GM19468 (cell line): ENCODE results near the gene PRKG2.

Source experiments
- ATAC-seq: cut with Tn5 transposase; IDR thresholded peaks from one replicate; pipeline ENCODE4 v1.9.1; 2021; ENCODE audit warnings: mild to moderate bottlenecking, moderate library complexity, moderate number of reproducible peaks; ENCODE audit not compliant: unreplicated experiment; ENCODE audit errors: extremely low read depth

PRKG2 gene

DNA sequence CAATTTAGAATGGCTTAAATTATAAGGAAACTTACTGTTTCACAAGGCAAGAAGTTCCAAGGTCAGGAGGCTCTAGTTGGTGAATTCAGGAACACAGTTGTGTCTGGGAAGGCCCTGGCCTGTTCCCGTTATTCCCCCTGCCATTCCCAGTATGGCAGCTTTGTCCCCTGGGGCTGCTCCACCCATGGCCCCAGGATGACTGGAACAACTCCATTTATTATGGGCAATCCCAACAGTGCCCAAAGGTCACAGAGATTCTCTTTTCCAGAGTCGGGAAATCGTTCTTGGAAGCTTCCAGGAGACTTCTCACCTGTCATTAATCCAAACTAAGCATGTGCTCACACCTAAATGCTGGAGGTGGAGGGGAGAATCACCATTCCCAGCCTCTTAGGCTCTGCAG, 2.8 kb upstream of the PRKG2 start:
- ATAC-seq: no peak

DNA sequence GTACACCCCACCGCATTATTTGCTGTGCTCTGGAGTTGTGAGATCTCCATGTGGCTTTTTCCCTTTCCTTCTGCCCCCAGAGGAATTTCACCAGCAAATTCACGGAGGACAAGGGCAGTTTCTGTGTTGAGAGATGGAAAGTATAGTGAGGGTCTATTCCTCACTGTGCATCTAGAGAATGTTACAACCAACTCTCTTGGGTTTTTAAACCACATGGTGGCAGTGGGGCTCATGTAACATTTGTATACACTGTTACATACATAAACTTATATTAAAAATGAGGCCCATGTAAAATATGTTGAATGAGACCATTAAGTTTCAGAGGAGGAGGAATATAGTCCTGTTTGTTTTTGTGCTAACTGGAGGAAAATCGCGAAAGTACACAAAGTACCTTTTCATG, 909 bp upstream of the PRKG2 start:
- no peak for ATAC-seq

DNA sequence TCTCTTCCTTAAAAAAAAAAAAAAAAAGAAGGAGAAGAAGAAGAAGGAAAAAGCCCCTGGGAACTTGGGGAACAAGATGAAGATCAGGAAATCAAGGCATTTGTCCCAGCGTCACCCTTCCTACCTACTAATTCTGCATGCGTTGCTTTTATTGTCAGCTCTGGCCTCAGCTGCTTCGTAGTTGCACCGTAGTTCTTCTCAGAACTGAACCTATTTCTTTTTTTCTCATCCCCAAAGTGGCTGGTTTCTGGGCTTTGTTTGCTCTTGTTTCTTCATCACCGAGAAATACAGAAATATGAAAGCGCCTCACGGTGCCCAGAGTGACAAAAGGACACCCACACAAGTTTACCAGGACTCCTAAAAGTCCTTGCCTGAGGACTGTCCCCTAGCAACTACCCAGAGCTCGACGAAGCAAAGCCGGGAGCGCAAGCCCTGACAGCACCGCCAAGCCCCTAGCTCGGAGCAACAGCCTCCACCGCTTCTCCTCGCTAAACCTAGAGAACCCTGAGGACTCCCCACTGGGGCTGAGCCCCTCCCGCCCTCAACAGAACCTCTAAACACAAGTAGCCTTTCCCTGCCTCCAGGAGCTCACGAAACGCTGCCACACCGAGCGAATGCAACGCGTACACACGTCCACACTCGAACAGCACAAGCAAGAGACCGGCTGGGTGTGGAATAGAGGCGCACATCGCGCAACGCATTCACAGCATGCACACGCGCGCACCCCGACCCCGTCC, 710 bp downstream of the PRKG2 start:
- no peak for ATAC-seq

DNA sequence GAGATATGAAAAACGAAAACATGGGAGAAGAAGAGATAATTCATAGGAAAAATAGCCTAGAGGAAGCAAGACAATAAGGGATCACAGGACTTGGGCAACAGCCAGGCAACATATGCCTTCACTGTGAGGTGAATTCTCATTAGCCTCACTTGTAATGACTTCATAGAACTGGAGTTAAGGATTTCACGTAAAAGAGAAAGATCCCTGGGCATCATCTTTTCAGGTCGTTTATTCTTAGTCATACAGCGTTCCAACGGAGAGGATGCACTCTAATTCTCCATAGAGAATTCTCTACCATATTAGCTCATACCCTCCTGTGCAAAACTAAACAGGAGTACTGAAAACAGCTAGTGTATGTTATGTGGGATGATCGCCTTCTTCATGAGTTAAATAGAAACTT, 1.4 kb downstream of the PRKG2 start:
- ATAC-seq: no peak

DNA sequence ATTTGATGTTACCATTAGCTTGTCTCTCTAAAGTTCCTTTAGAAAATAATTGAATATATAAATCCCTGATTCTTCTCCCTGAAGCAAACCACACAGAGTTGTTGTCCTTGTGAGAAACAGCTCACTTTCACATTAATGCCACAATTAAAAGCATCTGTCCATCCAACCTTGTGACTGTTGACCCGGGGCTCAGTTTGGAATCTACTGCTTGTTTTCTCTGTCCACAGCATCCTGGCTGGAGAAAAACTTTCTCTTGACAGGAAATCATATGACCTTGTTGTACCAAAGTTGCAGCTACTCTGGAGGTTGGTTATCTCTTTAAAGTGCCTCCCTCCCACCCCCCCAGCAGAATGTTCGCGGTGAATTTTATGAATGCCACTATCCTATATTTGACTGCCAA, 3.1 kb downstream of the PRKG2 start:
- no peak for ATAC-seq

DNA sequence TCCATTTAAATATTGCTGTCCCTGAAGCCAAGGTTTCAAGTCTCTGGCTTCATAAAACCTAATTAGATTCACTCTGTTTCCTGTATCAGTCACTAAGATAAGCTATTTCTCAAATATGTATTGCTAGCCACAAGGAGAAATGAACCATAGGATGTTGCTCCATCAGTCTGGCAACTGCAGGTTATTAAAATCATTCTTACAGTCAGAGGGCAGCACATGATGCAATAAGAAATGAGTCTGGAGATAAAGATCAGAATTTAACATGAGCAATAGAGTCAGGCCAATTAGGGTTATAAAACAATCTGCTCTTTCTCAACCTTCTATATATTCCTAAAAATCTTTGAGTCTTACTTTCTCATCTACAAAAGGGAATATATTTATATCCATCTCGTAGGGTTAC, 7.2 kb downstream of the PRKG2 start:
- ATAC-seq: no peak

DNA sequence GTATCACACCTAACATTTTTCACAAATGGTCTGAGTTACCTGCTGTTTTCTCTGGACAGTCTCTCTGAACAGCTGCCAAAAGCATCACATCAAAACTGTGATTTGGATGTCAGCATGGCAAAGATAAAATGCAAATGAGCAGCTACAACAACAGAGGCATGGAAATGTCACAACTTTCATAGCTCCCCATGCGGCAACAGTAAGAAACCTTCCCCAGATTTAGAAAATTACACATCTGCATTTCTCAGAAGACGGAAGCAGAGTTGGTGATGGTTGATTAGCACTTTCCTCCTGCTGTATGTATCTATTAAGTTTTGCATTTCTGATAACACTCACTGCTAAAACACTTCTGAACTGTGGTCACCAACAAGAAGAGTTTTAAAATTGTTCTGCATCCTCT, 9.7 kb downstream of the PRKG2 start:
- no peak for ATAC-seq

DNA sequence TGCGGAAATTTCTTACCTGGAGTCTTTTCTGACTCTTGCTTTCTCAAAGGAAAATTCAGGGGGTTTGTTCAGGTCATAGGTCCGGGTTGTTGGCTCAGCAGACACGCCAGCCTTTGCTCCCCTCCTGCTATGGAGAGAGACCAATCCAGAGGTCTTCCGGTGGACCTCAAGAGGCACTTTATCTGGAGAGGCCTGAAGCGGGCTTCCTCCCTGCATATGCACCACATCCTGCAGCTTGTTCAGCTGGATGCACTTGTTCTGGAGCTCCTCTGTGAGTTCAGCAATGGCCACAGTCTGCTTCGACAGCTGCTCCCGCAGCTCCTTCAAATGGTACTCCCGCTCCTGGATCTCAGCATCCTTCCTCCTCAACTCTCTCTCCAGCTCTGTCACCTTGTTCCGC, 10.5 kb downstream of the PRKG2 start:
- no peak for ATAC-seq

DNA sequence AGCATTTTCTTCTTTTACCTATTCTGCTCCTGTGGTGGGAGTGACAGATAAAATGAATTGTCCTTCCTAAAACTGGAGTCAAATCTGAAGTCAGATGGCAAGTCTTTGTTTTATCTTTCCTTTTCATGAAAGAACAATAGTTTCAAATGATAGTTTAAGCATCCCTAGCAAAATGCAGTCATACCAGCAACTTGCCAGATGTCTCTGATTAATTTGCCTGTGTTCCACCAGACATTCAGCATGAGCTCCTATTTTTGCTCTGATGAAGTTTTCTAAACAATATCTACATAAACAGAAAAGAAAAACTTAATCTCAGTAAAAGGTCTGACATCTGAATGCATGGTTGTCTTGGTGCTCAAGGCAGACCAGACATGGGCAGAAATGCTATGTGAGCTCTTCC, 15.2 kb downstream of the PRKG2 start:
- no peak for ATAC-seq

DNA sequence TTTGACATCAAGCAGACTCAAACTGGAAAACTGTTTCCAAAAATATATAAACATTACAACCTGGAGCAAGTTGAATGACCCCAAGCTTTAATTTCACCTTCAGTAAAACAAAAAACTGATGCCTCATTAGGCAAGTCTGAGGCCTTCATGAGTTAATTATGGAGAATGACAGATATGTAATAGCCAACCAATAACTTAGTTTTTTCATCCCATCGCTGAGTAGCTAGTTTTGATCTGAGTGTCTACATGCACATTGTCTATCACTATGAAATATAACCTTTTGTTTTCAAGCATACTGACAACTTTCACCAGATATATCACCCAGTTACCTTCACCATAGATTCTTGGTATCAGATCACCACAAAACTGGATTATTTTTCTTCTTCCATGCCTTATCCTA, 16.4 kb downstream of the PRKG2 start:
- ATAC-seq: no peak

DNA sequence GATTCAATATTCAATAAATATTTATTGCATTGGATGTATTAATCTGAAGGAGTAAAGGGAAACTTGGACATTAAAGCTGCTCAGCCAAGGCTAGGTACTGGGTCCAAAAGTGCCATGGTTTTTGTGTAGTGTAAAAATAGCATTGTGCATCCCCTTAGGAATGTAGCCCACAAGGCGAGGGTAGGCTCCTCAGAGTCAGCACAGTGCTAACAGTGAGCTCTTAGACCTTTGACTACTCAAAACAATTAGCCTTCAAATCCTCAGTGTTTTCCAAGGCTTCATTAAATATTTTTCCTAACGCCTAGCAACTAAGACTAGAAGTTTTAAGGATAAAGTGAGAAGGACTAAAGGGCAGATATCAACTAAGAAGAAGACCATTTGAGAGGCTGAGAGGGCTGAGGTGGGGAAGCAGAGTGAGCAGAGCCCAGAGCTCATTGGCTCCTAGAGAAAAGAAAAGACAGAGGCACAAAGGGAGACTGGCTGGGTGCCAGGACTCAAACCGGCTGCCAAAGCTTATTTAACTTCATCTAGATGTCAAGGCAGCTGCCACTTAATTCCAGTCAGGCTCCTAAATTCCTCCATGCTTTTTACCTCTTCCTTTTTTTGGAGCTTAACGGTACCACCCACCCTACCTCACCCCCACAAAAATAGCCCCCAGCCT, 17.0 kb downstream of the PRKG2 start:
- ATAC-seq: no peak

DNA sequence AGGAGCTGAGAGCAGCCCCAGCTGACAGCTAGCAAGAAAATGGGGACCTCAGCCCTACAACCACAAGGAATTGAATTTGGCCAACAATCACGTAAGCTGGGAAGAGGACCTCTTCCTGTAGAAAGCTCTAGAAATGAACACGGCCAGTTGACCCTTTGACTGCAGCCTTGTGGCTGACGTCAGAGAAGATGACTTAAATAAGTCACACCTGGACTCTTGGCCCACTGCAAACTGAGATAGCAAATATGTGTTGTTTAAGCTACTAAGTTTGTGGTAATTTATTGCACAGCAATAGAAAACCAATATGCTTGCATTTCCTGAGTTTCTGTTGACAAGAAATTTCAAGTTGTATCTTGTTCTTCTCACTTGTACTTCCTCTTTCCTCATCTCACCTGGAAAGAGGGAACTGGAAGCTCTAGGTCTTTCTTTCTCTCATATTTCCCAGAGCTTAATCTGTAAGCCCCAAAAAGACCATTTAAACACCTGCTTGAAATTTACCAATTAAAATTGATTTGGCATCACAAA, 18.8 kb downstream of the PRKG2 start:
- no peak for ATAC-seq

DNA sequence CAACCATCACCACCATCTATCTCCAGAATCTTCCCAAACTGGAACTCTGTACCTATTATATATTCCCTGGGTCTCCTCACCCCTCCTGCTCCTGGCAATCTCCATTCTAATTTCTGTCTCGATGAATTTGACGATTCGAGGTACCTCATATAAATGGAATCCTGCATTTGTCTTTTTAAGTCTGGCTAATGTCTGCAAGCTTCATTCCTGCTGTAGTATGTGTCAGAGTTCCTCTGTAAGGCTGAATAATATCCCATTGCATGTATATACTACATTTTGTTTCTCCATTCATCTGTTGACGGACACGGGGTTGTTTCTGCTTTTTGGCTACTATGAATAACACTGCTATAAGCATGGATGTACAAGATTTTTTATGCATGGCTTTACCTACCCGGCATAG, 19.5 kb downstream of the PRKG2 start:
- no peak for ATAC-seq

DNA sequence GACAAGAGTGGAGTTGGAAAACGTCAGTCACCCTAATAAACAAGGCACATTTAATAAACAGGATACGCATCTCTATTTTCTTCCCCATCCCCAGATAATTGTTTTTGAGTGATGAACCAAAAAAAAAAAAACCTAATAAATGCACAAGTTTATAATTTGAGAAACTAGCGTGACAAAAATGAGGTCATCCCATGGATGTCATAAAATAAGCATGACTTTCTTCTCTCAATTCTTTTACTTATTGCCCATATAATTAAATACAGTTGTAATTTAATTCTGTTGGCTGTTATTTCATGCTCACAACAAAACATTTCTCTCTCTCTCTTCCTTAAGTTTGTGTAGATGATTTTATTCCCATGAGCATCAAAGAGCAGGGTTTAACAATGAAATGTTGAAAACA, 20.7 kb downstream of the PRKG2 start:
- no peak for ATAC-seq

DNA sequence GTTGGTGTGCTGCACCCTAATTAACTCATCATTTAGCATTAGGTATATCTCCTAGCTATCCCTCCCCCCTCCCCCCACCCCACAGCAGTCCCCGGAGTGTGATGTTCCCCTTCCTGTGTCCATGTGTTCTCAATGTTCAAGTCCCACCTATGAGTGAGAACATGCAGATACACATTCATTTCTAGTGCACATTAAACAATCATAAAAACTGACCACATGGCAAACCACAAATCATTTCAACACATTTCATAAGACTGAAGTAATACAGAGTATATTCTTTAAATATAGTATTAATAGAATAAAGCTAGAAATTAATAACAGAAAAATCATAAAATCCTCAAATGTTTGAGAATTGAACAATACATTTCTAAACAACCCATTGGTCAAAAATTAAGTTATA, 34.1 kb downstream of the PRKG2 start:
- no peak for ATAC-seq

DNA sequence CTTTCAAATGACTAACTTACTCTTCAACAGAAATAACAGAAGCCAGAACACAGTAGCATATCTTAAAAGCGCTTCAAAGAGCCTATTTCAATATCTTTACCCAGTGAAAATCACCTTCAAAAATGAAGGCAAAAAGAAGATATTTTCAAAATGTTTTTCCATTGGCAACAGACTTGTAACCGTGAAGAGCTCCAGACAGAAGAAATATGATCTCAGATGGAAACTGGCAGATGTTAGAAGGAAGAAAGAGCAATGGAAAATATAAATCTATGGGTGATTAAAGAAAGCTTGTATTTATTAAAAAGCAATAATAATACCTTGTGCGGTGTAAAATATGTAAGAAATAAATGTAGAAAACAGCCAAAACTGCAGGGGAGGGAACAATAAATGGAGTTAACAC, 35.7 kb downstream of the PRKG2 start:
- no peak for ATAC-seq

DNA sequence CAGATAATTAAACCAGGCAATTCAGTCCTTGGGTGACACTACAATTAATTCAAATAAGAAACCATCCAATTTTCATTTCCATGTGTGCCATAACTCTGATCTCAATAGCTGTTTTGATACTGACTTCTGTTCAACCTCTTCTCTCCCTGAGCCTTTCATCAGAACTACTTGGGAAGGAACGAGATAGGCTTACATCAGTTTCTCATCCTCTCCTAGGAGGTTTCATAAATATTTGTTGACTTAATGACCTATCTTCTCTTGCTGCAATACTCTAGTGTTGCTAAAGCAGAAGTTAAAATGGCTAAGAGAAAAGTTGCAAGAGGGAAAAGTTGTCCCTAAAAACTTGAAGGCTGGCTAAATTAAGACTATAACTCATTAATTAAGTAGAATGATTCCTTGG, 41.8 kb downstream of the PRKG2 start:
- no peak for ATAC-seq

DNA sequence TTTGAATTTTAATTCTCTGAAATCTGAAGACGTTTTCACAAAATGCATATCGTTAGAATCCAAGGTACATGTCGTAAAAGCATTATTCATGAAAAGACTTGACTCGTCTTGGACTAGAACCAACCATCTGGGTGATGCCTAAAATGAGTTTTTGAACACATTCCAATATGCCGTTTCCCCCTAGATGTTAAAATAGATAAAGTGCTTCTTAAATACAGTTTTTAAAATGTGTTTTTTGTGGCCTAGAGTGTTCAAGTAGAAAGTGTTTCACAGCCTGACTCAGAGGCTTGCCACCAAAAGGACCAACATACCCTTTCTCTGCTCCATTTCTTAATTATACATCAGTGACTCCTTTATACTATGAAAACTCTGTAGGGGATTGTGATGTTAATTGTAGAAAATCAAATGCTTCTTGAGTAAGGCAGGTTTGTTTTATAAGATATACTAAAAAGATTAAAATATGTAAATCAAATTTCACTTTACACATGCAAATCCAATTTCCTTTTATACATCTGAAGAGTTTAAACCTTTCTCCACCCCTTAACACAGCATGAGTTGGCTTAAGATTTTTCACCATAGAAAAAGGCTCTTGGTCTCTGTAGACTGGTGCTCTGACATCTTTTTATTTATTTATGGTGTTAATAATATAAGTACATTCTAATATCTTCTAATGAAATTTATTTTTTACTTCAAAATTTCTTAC, 48.4 kb downstream of the PRKG2 start:
- no peak for ATAC-seq

DNA sequence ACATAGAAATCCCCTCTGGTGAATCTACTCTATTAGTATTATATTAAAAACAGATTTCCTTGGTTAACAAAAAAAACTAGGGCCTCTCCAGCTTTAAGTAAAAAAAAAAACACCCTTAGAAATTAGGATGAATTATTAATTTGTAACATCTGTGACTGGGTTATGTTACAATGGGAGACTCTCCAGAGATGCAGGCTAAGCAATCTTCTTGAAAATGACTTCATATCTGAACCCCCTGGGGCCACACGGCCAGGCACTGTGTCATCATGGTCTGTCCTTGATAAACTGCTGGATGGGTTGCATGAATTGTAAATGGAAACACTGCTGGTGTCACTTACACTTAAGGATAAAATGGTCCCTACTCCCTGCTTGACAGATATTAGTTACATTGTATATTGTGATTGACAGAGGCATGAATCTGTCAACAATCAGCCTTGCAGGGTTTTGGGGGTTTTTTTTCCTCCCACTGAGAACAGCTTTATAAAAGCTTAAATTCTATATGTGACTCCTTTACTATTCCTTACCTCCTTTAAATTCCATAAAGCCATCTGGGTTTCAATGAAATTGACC, 49.1 kb downstream of the PRKG2 start:
- no peak for ATAC-seq

DNA sequence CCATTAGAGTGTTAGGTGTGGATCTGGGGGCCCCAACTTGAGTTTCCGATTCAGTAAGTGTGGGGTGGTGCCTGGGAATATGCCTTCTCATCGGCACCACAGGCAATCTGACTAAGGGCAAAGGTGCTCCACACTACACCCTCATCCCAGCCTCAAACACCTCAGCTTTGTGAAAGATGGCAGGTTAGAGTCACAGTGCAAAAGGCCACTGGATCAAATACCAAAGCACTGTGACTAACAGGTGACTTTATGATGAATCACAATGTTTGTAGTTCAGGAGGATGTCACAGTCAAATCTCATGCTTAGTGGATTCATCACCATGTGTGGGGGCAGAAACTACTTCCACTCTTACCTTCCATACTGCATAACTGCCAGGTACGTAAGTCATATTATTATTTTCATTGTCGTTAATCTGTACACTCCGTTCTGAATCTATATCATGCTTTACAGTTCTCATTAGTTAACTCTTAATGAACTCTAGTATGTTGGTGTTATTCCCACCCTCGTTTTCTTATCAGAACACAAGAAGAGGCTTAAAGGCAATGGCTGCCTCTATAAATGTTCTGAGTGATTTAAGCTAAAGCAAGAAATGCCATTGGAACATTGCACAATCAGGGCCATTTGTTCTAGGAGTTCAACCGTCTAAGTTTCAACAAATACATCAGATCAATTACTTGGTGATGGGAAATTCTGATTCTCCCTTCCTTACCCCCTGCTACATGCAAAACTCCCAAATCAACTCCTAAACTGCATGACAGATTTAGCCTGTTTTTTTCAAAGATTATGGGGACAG, 50.2 kb downstream of the PRKG2 start:
- no peak for ATAC-seq
